HG03354 (cell line): ENCODE measurements around the gene CALN1.

ENCODE experiments used
- ATAC-seq: cut with Tn5 transposase; IDR thresholded peaks from one replicate; pipeline ENCODE4 v1.9.1; 2021; ENCODE audit warnings: mild to moderate bottlenecking; ENCODE audit not compliant: unreplicated experiment, poor library complexity, severe bottlenecking

CALN1 gene

DNA sequence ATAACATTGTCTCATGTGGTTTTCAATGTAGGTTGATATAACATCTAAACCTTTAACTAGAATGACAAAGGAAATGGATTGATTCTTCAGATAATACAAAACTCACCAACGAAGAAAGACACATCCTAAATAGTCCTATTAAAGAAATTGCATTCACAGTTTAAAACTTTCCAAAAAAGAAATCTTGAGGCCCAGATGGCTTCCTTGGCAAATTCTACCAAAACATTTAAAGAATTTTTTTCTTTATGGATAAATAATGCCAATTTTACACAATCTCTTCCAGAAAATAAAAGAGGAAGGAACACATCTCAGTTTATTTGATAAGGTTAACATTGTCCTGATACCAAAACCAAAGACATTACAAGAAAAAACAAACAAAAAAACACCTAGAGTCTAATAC lies 349.5 kb downstream of the CALN1 start:
- ATAC-seq = no peak

DNA sequence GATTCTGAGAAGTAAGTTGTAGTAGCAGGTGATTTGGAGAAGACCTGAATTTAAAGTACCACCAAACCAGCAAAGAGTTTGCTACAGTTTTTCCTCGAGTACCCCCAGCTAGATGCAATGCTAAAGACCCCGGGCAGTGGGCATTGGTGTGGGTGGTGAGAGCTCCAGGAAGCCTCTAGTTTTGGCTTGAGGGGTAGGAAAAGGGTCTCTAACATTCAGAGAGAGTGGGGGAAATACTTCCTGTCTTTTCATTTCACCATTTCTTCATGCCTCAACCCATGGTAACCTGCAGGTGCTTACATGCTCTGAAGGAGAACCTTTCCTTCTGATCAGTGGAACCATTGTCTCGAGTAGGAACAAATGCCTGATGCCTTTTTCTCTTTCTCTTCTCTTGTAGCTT lies 352.2 kb downstream of the CALN1 start:
- no peak for ATAC-seq

DNA sequence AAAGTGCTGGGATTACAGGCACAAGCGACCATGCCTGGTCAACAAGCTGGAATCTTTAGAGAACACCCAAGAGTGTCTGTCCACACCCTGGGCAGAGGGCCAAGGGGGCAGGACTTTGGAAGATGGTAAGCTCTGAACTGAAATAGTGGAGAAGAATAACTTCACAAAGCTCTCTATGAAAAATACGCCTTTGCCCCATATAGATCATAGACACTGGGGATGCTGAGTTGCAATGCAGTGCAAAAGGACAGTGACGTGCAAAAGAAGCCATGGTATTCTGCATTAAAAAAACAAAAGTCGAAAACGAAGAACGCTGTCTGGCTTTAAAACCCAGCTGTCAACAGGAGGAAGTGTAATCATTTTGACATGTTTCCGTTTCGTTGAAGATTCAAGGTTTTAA lies 353.6 kb downstream of the CALN1 start:
- no peak for ATAC-seq

DNA sequence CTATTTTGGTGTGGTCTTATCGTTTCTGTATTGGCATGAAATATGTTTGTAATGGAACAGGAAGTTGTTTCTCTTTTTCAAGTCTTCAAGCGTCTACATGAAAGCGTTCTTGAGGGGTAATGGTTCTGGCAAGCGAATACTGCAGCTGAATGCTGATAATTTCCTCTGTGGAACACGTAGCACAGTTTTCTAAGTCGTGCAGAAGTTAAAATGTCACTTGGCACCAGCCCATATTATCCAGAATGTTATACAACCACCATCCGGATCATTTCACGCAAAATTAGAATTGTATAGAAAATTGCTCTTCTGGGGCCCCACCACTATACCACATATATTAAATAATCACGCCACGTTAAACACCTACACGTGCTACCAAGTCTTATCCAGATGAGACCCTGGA lies 354.3 kb downstream of the CALN1 start:
- ATAC-seq = no peak

DNA sequence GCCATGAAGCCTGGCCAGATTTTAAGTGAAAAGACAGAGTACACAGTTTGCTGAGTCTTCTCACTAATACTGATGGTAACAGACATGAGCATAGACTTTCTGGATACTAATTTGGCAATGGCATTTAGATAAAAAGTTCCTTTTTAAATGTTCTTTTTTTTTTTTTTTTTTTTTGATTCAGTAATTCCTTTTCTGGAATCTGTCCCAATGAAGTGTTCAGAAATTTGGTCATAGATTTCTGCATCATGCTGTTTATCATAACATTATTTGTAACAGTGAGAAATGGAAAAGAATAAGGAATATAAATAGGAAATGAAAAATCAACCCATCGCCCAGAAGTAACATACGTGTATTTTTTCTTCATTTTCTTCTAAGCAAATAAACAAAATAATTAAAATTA lies 354.9 kb downstream of the CALN1 start:
- no peak for ATAC-seq

DNA sequence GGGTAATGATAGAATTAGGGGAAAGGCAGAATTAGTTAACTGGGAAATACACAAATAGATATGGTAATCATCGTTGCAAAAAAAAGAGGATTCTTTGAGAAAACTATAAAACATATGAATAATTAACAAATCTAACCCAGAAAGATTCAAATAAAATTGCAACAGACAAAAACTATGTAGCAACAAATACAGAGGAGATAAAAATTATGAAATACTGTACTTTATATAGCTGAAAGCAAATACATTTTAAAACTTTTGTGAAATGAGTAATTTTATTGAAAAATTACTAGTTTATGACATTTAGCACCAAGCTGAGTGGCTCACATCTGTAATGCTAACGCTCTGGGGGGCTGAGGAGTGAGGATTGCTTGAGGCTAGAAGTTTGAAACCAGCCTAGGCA lies 356.7 kb downstream of the CALN1 start:
- ATAC-seq = no peak

DNA sequence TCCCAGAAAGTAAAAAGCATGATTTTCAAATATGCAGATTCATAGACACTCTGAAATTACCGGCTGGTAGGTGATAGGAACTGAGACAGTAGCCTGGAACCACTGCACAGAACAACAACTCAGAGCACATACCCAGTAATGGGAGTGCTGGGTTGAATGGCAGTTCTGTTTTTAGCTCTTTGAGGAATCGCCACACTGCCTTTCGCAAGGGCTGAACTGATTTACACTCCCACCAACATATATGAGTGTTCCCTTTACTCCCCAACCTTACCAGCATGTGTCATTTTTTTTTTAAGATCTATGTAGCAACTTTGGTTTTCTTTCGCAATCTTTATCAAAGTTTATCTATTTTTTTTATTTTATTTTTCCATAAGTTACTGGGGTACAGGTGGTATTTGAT lies 358.8 kb downstream of the CALN1 start:
- no peak for ATAC-seq

DNA sequence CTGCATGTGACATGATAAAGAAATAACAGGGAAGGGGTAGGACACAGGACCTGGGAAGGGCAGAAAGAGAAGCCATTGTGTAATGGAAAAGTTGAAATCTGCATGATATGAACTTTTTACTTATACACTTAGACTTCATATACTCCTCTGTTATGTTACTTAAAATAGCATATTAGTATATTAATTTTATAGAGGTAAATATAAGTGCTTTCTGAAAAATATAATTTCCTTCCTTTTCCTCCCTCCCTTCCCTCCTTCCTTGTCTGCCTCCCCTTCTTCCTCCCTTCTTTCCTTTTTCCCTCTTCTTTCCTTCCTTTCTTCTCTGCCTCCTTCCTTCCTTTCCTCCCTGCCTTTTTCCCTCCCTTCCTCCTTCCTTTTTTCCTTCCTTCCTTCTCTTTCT lies 363.7 kb downstream of the CALN1 start:
- no peak for ATAC-seq

DNA sequence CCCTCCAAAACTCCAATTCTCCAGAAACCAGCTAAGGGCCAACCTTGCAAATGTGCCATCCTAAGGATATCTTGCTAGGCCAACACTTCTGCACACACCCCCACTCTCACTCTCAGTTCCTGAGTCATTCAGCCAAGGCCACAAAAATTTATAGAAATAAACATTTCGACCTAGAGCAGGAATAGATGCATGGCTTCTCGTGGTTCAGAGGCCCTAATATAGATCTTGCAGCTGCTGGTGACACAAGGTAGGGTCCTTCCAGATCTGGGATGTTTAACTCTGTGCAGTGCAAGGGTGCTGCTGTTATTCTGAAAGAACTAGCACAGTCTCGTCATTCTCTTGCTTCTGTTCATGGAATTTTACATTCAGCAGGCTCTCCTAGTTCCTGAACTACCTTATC lies 369.3 kb downstream of the CALN1 start:
- no peak for ATAC-seq

DNA sequence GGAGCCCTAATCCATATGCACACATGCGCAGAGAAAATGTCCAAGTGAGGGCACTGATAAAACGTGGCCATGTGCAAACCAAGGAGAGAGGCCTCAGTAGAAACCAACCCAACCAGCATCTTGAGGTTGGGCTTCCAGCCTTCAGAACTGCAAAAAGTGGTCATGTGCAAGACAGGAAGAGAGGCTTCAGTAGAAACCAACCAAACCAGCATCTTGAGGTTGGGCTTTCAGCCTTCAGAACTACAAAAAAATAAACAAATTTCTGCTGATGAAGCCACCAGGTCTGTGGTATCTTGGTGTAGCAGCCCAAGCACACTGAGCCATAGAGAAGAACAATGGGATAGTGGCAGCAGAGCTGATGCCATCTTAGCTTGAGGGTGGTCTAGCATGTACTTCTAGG lies 371.5 kb downstream of the CALN1 start:
- no peak for ATAC-seq

DNA sequence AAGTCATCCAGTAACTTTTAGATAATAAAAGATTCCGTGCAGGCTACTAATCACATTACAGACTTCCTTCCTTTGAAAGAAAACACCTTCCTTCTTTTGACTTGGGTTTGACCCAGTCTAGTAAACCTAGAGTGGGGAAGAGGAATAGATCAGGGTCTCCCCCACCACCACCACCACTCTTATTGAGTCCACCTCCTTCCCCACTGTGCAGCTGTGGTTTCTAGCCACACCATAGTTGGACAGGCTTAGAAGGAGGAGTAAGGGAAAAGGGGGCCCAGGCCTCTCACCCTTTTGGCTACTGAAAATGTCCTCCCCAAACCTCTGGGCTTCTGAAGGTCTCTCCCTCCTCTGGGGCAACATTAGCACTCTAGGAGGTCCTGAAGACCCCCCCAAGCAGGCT lies 372.7 kb downstream of the CALN1 start:
- no peak for ATAC-seq

DNA sequence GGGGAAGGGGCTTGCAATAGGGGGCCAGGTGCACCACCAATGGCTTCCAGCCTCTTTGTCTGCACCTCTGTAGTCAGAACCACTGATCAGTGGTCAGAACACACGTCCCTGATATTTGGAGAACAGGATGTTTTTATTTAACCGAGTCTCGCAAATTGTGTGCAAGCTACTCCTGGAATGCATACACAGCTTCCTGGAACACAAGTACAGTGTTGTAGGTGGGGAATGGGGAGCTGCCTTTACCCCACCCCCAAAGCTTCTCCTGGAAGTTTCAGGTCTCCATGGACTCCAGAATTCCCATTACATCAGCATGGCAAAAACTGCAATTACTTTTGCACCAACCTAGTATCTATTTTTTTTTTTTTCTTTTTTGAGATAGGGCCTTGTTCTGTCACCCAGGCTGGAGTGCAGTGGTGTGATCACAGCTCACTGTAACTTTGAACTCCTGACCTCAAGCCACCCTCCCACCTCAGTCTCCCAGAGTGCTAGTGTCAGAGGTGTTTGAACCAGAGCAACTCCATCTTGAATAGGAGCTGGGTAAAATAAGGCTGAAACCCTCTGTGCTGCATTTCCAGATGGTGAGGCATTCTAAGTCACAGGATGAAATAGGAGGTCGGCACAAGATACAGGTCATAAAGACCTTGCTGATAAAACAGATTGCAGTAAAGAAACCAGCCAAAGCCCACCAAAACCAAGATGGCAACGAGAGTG lies 374.0 kb downstream of the CALN1 start:
- no peak for ATAC-seq

DNA sequence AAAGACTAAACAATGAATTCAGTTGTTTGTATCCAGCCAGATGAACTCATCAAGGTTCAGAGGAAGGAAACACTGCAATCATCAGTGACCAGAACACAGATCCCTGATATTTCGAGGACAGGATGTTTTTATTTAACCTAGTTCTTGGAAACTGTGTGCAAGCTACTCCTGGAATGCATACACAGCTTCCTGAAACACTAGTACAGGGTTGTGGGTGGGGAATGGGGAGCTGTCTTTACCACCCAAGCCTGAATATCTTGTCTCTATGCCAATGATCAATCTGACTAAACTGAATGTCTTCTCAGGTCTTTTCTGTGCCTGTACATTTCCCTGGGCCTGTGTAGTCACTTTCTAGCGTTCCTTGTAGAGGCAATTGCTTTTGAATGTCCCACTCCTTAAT lies 374.6 kb downstream of the CALN1 start:
- ATAC-seq = no peak

DNA sequence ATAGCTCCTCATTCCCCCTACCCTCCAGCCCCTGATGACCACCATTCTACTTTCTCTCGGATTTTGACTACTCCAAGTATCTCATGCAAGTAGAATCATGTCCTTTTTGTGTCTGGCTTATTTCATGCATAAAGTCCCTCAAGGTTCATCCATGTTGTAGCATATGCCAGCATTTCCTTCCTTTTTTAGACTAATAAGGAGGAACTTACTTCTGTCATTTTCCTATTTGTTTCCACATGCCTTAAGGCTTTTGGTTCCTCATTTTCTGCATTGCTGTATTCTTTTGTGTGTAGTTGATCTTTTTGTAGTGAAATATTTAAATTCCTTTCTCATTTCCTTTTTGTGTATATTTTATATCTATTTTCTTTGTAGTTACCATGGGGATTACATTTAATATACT lies 376.9 kb downstream of the CALN1 start:
- no peak for ATAC-seq

DNA sequence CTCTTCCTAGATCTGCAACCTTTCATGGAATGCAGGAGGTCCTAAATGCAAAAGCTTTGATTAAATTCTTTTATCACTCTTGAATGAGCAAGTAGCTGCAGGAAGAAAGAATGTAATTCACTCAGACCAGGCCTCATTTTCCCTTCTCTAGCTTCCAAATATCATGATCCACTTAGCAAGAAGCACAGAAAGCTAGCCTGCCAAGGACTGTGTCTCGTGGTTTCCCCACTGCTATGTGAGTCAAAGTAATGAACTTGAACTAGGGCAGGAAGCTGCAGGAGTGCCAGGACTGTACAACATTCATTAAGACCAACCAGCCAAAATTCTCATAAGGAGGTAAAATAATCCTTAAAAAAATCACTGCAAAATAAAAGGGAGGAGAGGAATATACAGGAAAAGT lies 379.2 kb downstream of the CALN1 start:
- no peak for ATAC-seq

DNA sequence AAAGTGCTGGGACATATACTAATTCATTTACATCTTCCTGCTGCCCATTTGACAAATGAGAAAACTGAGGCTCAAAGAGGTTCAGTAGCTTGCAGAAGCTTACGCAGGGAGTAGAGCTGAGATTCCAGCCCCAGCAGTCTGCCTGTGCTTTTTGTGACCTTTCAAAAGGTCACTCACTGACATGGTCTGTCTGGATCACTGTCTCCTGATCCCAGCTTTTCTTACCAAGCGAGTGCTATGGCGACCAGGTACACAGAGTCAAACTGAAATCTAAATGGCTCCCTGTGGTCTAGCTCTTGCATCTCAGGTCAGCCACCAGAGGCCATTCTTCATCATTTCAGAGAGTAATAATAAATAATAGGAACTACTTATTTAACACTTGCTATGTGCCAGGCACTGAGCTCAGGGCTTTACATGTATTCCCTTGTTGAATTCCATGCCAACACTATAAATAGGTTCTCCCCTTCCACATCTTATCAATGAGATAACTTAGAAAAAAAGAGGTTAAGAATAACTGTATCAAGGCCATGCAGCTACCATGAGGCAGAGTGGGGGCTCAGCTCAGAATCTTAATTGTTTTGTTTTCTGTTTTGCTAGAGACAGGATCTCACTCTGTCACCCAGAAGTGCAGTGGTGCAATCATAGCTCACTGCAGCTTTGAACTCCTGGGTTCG lies 381.0 kb downstream of the CALN1 start:
- ATAC-seq = no peak

DNA sequence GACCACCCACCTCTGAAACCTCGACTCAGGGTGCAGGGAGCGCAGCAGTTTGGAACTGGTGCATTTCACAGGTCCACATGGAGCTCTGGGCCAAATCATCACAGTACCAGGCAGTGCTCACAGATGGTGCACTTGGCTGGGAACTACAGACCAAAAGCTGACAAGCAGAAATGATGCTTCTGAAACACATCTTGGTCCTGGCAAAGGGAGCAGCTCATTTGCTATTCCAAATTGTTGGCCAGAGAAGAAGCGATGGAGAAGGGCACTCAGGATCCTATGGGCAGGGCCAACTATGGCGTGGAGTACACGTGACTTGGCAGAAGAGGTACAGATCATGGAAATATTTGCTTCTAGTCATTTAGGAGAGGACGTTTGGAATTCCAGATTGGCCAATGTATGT lies 383.9 kb downstream of the CALN1 start:
- no peak for ATAC-seq

DNA sequence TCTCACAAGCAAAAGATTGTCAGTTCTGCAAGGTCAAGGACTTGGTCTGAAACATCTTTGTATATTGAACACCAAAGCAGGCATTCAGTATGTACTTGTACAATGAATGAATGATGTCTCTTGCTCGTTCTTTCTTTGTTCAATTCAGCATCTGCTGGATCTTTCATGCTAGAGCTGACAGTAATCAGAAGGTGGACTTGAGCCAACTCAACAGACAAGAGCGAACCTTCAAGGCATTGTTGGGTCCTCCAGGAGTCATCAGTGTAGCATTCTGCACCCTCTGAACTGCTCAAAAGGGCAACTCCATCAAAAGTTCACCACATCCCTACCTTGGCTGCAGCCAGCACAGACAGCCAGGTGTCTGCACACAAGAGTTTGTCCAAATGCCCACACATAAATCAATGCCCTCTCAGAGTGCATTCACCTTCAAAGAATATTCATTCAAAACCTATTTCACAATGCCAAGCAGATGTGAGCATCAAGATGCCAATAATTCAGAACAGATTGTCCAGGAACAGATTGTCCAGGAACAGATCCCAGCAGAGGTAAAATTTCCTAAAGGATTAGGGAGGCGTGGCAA lies 386.7 kb downstream of the CALN1 start:
- no peak for ATAC-seq

DNA sequence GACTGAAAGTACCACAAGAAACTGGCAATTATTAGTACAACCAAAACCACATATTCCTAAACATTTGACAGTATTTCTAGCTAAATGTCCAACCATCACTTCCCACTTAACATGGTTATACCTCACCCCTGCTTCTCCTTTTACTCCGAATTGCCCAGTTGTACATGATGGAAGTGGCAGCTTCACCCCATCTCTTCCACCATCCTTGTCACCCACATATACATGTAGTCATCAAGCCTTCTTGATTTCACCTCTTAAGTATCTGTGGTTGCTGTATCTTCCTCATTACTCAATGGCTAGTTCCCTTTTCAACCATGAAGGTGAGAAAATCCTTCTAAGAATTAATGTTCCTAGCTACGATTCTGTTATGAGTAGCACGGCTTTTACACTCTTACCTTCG lies 388.2 kb downstream of the CALN1 start:
- ATAC-seq = no peak

DNA sequence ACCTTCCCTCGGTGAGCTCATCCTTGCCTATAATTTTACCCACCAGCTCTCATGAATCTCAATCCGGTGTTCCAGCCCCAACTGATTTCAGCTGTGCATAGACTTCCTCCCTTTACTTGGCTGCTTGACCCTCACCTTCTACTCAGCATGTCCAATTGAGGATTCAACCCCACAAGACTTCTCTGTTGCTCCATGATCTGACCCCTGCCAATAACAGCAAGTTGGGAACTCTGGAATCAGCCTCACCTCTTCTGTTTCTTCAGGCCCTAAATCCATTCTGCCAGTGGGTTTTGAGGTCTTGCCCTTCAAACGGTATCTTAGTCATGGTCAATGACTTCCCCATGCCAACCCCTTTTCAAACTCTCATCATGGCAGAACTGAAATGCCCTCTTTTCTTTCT lies 390.4 kb downstream of the CALN1 start:
- ATAC-seq = no peak

DNA sequence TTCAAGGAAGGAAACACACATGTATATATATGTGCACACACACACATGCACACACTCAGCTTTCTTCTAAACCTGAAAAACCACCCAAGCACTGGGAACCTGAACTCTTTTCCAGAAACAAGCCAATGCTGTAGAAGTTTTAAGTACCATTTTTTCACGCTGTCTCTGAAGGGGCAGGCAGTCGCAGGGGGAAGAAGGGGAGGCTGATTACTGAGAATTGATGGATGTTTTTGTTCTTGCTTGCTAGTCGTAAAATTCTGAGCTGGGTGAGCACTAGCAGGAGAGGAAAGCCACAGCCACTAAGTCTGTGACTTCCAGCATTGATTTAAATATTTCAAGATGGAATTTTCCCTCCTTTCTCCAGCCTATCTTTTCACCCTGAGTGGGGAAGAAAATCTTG lies 391.8 kb downstream of the CALN1 start:
- no peak for ATAC-seq
